G401 (cell line): Measurements from ENCODE around the gene ENO2. TPM values are rescaled to one million over a fixed set of nuclear protein-coding genes. Genes with fewer than 3 reads are reported as not detected.
"Not testable (repeated sequence)": the region's sequence is repeated elsewhere in the genome, so short reads cannot be mapped to it uniquely, and the experiment has no call there.

Source experiments
- DNase-seq: peaks from one replicate; pipeline ENCODE4 v3.0.0-alpha.2; 2015; ENCODE audit warnings: low spot score
- in situ Hi-C: cut with HindIII; loops from 2 replicates; pipeline ENCODE4 v1.10.0; 2016; ENCODE audit warnings: low sequenced_read_pairs, mixed read lengths
- total RNA-seq: library from RNA; depleted of rRNA; stranded (reverse); fragments of >200 nt; shearing (Covaris generic); gene quantifications from 2 replicates; pipeline ENCODE4 v1.2.3, GENCODE V29; 2014; rRNA removed

ENO2 gene
- total RNA-seq, result 3.3 and 13.2 TPM in 2 replicates

DNA sequence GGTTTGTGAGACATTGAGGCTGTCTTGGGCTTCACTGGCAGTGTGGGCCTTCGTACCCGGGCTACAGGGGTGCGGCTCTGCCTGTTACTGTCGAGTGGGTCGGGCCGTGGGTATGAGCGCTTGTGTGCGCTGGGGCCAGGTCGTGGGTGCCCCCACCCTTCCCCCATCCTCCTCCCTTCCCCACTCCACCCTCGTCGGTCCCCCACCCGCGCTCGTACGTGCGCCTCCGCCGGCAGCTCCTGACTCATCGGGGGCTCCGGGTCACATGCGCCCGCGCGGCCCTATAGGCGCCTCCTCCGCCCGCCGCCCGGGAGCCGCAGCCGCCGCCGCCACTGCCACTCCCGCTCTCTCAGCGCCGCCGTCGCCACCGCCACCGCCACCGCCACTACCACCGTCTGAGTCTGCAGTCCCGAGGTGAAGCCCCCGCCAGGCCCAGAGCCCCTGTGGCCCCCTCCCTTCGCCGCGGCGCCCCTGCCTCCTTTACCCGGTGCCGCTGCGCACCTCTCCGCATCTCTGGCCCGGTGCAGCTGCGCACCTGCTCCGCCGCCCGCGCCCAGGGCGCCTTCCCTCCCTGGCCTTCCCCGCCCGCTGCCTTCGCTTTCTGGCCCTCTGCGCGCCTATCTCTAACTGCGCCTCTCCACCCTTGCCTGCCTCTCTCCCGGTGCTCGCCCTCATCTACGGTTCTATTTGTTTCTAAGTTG, at the start of gene ENO2:
ENO2 (plus strand) TSS at position 335 of the 701 bp plus-strand sequence. CDS start 1,253 bp downstream, outside the sequence.
- in situ Hi-C loops, result no loop called here
- DNase-seq, result peak; percentile 91

DNA sequence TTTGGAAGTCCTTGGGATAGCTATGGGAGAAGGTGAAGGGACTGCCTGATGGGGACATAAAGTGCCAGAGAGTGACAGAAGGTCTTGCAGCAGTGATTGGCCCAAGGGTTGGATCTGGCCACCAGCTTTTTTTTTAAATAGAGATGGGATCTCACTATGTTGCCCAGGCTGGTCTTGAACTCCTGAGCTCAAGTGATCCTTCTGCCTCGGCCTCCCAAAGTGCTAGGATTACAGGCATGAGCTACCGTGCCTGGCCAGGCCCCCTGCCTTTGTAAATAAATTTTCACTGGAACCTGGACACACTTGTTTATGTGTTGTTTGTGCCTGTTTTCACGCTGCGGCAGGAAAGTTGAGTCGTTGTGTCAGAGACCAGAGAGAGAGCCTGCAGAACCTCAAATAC, 49.1 kb upstream of the ENO2 start:
- DNase-seq, in situ Hi-C loops: not testable (repeated sequence)

DNA sequence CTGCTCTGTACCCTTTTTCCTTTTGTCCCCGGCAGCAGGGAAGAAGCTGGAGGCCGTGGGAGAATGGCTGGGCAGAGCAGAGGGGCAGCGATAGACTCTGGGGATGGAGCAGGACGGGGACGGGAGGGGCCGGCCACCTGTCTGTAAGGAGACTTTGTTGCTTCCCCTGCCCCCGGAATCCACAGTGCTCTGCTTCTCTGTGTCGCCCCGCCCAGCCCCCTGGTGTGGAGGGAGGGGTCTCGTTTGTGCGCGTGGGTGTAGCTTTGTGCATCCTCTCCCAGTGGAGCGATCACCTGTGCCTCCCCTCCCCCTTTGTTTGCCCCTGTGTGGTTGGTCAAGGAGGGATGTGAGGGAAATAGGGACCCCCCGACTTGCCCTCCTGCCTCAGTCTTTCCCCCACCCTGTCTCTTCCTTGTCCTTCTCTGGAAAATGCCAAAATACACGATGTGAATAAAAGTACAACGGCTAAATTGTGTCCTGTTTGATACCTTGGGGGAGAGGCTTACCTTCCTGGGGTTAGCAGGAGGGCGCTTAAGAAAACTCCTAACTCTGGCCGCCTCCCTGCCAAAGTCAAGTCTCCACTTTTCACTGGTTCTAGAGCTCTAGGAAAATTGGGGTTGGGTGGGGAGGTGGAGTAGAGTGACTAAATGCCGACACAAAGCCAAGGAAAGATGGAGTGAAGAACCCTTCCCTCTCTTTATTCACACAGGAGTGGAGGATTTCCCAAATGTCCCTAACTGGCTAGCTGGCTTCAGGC, 48.0 kb upstream of the ENO2 start:
- in situ Hi-C loops, result no loop called here
- DNase-seq, result no peak

DNA sequence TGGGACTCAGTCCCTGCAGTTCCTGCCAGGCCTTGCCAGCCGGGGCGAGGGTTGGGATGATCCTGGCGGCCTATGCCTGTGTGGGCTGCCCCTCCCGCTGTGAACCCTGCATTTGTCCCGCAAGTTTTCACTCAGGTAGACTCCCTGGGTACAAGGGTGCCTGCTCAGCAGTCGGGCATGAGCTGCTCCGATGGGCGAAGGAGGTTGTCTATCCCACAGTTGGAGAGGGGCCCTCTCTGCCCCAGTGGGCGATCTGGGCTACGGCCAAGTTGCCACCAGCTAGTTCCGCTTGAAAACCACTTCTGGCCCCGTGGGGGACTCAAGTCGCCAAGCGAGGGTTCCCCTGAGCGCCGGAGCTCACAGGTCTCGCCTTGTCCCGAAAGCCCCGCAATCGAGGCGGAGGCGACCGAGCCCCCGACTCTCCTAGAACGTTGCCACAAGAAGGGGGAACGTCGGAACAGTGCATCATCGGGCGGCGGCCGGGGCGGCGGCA, 47.4 kb upstream of the ENO2 start:
- in situ Hi-C loops, result no loop called here
- peak; percentile 38 for DNase-seq

DNA sequence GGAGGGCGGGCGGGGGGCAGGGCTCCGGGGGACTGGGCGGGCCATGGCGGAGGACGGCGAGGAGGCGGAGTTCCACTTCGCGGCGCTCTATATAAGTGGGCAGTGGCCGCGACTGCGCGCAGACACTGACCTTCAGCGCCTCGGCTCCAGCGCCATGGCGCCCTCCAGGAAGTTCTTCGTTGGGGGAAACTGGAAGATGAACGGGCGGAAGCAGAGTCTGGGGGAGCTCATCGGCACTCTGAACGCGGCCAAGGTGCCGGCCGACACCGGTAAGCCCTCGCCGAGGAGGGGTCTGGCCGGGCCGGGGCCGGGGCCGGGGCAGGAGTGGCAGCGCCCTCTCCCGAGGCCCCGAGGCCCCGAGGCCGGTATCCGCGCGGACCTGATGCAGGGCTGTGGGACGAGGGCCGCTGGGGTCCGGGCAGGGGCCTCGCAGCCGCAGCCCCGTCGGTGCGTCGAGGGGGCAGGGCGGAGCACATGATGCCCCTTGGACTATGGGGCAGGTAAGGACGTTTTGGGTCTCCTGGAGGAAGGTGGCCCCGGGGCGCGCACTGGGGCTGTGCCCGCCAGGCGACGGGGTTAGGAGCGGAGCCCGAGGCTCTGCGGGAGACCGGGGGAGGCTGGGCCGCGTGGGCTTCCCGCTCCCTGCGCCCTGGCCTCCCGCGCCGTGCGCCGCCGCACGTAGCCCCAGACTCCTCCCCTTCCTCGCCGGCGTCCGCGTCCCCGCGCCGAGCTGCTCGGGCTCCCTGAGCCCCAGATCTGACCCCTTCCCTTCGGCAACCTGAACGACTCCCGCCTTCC, 46.8 kb upstream of the ENO2 start, which contains the start of gene TPI1:
TPI1 (plus strand) TSS at position 119 of the 798 bp plus-strand sequence; CDS start at position 155, 36 bp downstream.
- DNase-seq, result peak; percentile 89
- in situ Hi-C loops, result no loop called here

DNA sequence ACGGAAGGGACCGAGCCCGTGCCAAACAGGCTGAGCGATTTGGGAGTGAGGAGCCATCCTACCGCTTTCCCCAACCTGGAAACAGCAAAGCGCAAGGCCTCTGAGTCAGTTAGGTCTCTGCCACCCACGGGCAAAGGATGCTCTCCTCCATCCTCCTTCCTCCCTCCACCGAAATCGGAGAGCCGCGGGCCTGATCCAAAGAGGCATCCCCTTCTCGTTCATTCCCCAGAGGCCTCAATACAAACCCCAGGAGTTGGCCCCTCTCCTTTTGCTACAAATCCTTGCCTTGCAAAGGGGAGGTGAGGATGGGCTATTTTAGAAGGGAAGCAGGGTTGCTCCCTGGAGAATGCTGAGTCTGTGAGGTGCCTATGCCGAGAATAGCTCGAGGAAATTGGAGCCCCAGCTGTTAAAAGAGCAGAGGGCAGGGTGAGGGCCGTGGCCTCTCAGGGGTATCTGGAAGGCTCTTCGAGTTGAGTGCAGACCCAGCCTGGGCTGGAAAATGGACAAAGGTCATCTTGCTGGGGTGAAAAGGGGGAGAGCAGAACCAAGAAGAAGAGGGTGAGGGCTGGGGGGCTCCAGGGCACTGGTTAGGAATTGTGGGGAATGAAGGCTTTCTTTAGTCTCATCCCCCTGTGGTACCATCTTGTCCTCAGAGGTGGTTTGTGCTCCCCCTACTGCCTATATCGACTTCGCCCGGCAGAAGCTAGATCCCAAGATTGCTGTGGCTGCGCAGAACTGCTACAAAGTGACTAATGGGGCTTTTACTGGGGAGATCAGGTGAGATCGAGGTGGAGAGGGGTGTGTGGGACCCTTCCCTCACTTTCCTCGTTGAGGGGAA, 46.0 kb upstream of the ENO2 start:
- no peak for DNase-seq
- in situ Hi-C loops, result no loop called here

DNA sequence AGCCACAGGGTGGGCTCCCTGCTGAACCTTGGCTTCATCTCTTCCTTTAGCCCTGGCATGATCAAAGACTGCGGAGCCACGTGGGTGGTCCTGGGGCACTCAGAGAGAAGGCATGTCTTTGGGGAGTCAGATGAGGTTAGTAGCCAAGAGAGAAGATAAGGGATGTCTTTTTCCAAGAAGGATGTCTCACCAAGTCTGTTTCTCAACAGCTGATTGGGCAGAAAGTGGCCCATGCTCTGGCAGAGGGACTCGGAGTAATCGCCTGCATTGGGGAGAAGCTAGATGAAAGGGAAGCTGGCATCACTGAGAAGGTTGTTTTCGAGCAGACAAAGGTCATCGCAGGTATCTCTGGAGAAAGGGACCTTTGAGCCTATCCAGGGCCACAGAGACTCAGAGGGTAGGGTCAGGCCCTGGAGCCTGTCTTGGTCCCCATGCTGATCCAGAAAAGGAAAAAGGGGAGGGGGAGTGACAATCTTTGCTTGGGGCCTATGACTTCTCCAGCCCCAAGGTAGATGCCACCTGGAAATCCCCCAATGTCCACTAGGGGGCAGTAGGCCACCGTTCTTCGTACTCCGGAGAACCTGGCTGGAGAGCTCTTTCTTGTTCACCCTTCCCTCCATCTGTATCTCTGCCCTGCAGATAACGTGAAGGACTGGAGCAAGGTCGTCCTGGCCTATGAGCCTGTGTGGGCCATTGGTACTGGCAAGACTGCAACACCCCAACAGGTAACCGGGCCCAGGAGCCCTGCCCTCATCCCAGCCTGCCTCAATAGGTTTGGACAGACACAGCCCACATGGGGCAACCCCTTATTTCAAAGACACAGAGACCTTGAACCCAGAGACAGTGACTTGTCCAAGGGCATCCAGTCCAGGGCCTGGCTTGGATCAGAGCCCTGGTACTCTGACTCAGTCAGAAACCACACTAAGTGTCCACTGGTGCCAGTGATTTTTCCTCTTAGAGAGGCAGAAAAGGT, 45.0 kb upstream of the ENO2 start:
- peak; percentile 91 for DNase-seq
- in situ Hi-C loops, result no loop called here

DNA sequence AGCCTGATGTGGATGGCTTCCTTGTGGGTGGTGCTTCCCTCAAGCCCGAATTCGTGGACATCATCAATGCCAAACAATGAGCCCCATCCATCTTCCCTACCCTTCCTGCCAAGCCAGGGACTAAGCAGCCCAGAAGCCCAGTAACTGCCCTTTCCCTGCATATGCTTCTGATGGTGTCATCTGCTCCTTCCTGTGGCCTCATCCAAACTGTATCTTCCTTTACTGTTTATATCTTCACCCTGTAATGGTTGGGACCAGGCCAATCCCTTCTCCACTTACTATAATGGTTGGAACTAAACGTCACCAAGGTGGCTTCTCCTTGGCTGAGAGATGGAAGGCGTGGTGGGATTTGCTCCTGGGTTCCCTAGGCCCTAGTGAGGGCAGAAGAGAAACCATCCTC, 44.1 kb upstream of the ENO2 start:
- DNase-seq, in situ Hi-C loops: not testable (repeated sequence)

DNA sequence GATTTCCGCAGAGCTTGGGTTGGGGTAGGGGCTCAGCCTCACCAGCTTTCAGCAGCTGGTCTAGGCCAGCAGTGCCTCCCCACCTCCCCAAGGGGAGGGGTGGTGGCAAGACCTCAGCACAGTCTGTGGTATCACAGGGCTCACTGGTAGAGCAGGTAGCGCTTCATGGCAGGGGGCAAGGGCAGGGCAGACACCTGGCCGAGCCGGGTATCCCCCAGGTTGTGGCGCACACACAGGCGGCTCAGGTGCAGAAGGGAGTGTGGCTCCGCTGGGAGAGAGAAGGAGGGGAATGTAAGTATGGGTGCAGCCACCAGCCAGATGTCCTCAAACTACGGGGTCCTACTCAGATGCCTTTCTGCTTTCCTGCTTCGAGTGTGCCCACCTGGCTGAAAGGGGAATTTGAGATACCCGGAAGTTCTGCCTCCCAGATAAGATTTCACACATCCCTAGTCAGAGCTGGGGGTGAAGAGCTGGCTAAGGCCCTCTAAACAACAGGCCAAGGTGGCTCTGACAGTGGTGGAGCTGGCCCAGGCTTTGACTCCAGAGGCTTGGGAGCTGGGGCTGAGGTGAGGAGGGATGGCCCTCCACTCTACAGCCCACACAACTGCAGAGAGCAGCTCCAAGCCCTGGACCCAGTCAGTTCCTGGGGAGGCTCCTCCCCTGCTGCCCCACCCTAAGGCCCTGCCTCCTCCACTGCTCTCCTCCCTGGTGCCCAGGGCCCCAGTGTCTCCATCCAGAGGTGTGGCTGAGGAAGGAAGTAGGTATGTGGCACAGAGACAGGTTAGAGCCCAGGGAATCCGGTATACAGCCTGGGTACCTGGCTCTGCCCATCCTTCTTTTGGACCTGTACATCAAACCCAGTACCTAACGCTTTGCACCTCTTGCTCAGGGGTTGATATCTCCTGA, 43.1 kb upstream of the ENO2 start:
- DNase-seq, result peak; percentile 26
- in situ Hi-C loops, result no loop called here

DNA sequence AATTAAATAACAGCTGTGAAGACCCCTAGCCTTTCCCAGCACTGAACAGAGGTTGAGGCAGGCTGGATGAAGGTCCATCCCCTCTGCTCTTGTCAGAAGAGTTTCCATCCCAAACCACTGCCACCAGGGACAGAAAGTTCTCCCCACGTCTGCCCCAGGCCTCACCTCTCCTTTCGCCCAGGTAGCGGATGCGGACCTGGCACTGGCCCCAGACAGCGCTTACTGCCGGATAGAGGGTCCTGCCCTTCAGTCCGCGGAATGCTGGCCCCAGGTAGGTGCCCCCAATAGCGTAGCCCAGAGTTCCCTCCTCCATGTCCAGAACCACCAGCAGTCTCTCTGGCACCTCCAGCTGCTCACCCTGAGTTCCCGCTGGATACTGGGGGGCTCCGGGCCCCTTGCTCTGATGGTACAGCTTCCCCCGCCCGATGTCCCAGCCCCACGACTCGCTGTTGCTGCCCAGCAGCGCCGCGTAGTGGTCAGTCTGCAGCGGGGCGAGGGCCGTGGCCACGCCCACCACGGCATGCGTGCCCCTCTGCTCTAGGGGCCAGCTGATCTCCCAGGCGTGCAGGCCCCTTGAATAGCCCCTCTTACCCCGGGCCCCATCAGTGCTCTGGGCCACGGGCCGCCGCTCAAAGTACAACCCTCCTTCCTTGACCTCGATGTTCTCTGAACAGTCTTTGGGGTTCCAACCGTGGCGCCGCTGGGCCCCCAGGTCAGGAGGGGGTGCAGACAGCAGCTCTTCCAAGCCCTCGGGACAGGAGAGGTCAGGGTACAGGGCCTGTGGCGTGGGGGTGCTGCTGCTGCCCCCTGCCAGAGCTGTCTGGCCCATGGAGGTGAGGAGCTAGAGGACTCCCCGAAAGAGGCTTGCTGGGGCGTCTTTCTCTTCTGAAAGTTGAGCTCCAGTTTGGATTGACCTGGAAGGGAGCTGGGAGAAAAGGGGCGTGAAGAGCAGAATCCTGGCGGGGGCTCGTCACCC, 42.0 kb upstream of the ENO2 start:
- peak; percentile 80 for DNase-seq
- in situ Hi-C loops, result no loop called here

DNA sequence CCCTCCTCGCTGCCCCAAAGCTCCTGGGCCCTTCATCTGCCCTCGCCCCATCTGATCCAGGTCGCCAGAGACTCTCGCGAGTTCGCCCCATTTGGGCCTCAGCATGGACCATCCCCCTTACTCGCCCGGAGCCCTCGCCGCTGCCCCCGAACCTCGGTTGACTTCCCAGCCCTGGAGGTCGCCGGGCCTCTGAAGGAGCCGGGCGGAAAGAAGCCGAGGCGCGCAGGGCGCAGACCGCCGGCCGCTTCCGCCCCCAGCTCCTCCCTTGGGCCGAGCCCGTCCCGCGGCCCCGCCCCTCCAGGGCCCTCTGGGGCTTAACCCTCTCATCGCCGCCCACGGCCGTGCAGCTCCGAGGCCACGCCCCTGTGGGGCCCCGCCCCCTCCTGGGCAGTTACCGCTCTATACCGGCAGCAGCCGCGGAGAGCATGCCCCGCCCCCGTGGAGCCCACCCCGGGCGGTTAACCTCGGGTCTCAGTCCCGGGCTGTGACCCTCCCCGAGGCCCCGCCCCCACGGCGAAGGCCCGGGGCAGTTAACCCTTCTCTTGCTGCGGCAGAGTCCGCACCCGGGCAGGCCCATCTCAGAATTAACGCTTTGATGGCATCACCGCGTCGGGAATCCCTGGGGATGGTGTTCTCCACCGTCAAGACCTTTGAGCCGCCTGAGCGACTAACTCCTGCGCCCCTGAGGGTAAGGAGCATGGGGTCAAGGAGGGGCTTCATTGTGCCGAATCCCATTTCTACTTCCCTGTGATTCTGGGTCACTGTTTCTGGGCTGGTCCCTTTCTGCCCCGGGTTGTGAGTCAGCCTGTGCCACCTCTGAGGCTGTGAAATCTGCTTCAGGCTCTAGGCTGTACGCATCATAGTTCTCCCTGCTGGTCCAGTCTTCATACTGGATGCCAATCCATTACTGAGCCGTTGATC, 41.0 kb upstream of the ENO2 start, which contains the start of gene SPSB2:
SPSB2 (minus strand) TSS at position 210 of the 921 bp plus-strand sequence. CDS start 402 bp downstream, outside the sequence.
- DNase-seq, result peak; percentile 92
- in situ Hi-C loops, result no loop called here

DNA sequence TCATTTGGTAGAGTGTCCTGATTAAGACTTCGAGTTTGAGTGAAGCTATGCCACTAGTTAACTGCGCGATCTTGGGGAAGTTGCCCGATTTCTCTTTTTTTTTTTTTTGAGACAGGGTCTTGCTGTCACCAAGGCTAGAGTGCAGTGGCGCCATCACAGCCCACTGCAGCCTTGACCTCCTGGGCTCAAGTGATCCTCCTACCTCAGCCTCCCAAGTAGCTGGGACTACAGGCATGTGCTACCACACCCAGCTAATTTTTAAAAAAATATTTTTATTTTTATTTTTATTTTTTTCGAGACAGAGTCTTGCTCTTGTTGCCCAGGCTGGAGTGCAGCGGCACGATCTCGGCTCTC, 40.4 kb upstream of the ENO2 start:
- DNase-seq, in situ Hi-C loops: not testable (repeated sequence)

DNA sequence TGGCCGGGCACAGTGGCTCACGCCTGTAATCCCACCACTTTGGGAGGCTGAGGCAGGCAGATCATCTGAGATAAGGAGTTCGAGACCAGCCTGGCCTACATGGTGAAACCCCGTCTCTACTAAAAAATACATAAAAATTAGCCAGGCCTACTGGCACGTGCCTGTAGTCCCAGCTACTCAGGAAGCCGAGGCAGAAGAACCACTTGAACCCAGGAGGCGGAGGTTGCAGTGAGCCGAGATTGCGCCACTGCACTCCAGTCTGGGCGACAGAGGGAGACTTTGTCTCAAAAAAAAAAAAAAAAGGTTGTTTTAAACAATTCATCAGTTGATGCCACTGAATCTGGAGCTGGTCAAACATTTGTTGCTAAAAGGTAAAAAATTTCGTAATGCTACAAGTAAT, 34.6 kb upstream of the ENO2 start:
- in situ Hi-C loops, DNase-seq: not testable (repeated sequence)

DNA sequence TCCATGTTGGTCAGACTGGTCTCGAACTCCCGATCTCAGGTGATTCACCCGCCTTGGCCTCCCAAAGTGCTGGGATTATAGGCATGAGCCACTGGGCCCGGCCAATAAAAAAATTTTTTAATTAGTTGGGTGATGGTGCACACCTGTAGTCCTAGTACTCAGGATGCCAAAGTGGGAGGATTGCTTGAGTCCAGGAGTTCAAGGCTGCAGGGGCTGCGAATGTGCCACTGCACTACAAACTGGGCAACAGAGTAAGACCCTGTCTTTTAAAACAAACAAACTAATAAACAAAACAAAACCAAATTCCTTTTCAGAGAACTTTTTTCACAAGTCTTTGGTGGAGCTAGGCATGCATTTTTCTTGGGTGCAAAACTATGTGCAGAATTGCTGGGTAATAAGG, 31.1 kb upstream of the ENO2 start:
- DNase-seq, result no peak

More for the DNA sequence above, 31.1 kb upstream of the ENO2 start:
- in situ Hi-C loops, result no loop called here
